SKM-1 treated with dmso at 0.1 percent for 144 hours (cell line): ENCODE data around the gene KIR2DL1.
"Not testable (repeated sequence)": the region's sequence is repeated elsewhere in the genome, so short reads cannot be mapped to it uniquely, and the experiment has no call there.

Experiments
- DNase-seq: peaks from one replicate; lab custom pipeline; 2025; ENCODE audit not compliant: unreplicated experiment; lab: John Stamatoyannopoulos, UW

KIR2DL1 gene

DNA sequence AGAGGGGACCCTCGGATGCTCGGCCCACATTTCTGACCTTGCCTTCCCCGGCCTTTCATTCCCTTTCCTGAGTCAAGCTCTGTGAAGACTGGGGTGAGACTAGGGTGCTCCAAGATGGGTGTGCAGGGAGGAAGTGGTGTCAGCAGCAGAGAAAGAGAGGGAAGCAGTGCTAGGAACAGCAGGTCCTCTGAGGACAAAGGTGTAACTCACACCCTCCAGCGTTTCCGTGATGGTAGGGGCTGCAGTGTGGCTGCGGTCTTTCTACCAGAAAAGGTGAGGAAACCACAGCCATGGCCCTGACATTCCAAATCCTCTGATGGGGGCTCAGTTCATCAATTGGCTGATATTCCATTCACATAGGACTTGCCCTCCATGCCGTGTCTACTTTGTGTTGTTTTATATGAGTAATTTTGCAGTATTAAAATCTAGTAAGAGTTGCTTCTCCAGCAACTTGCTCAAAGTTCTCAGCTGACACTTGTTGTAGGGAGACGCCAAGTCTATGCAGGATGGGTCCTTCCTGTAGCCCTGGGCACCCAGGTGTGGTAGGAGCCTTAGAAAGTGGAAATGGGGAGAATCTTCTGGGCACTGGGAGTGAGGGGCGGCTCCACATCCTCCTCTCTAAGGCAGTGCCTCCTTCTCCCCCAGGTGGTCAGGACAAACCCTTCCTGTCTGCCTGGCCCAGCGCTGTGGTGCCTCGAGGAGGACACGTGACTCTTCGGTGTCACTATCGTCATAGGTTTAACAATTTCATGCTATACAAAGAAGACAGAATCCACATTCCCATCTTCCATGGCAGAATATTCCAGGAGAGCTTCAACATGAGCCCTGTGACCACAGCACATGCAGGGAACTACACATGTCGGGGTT is 48.3 kb downstream of the KIR2DL1 start:
- no peak for DNase-seq

DNA sequence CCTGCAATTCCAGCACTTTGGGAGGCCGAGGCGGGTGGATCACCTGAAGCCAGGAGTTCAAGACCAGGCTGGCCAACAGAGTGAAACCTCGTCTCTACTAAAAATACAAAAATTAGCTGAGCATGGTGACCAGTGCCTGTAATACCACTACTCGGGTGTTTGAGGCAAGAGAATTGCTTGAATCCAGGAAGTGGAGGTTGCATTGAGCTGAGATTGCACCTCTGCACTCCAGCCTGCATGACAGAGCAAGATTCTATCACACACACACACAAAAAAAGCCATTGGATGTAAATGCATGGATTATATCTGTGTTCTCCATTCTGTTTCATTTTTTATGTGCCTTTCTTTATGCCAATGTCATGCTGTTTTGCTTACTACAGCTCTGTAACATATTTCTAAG is 54.8 kb downstream of the KIR2DL1 start:
- not testable (repeated sequence) for DNase-seq

DNA sequence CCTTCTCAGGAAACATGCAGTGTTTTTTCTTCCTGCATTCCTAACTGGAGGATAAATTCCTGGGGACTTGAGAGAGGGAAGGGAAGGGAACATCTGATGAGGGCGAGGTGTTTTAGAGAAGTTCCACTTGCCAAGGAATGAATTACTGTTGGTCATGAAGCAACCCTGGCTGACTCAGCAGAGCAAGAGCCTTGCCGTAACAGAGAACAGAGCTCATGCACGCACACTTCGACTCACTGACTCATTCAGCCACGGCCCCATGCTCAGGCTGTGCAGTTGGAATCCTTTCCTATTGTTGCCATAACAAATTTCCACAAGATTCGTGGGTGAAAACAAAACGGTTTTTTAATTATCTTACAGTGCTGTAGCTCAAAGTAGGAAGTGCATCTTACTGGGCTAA is 55.7 kb downstream of the KIR2DL1 start:
- not testable (repeated sequence) for DNase-seq

DNA sequence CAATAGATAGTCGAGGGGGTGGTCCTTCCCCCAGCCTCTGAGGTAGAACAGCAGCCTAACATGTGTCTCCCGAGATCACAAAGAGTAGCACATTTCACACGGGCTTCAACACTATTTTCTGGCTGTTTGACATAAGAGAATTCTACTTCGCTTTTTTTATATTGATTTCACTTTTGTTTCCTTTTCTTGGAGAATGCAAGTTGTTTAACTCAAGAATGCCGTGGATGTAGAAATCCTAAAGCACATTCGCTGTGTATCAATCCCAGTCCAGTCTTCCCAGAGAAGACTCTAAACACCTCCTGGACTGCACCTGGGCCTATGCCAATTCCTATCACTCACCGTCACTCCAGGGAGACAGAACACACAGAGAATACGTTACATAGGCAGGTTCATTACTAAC is 58.5 kb downstream of the KIR2DL1 start:
- DNase-seq, result not testable (repeated sequence)

DNA sequence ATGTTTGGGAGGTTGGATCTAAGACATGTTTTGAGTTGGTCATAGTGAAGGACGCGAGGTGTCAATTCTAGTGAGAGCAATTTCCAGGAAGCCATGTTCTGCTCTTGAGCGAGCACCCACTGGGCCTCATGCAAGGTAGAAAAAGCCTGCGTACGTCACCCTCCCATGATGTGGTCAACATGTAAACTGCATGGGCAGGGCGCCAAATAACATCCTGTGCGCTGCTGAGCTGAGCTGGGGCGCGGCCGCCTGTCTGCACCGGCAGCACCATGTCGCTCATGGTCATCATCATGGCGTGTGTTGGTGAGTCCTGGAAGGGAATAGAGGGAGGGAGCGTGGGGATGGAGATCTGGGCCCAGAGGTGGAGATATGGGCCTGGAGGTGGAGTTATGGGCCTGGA is 62.9 kb downstream of the KIR2DL1 start, which contains the start of gene KIR2DS4:
TSS of gene KIR2DS4 (plus strand) at position 181 of the 400 bp plus-strand sequence.
- DNase-seq, result not testable (repeated sequence)
